ENCODE measurements around the gene ERC2. TPM values are rescaled to one million over a fixed set of nuclear protein-coding genes. Genes with fewer than 3 reads are reported as not detected.

The ERC2 gene
- polyA plus RNA-seq, 1 experiment = 0.07 TPM

- DNase-seq (ENCODE audit: low read depth) = no peak
- Histone ChIP-seq H3K27me3 (ENCODE audit: control insufficient read depth, insufficient read depth, low read length) (no peaks in the 10 kb centered on the region), H3K4me3 (ENCODE audit: low read depth, low read length) (no peak overlapping the region), H3K36me3 (ENCODE audit: control insufficient read depth, insufficient read depth, low read length) (no peaks in the 10 kb centered on the region)
- ChIA-PET CTCF (no interaction called here), POLR2A (no interaction called here)
- TF ChIP-seq CTCF (IDR thresholded peaks at IDR 0.05; ENCODE audit: insufficient read depth, low read depth, low read length) = no peak
Observed at GRCh38 chr3:56089739-56090138, 378.5 kb downstream of the ERC2 start.

GRCh38 chr3:56087451-56088053, 380.7 kb downstream of the ERC2 start:
- Histone ChIP-seq H3K27me3 (ENCODE audit: control insufficient read depth, insufficient read depth, low read length) (no peaks in the 10 kb centered on the region), H3K4me3 (ENCODE audit: low read depth, low read length) (no peak overlapping the region), H3K36me3 (ENCODE audit: control insufficient read depth, insufficient read depth, low read length) (no peaks in the 10 kb centered on the region)
- ChIA-PET POLR2A (no interaction called here), CTCF (interaction anchor here (0.9 kb wide), 1 partner anchor 10 kb away, joined by 3 read pairs; no protein-coding TSS in a partner anchor)
- no peak for DNase-seq (ENCODE audit: low read depth)
- TF ChIP-seq CTCF (IDR thresholded peaks at IDR 0.05; ENCODE audit: insufficient read depth, low read depth, low read length) = no peak

GRCh38 chr3:56086355-56086754, 381.9 kb downstream of the ERC2 start:
- ChIA-PET POLR2A (no interaction called here), CTCF (no interaction called here)
- Histone ChIP-seq H3K4me3 (ENCODE audit: low read depth, low read length) (no peak overlapping the region), H3K36me3 (ENCODE audit: control insufficient read depth, insufficient read depth, low read length) (no peaks in the 10 kb centered on the region), H3K27me3 (ENCODE audit: control insufficient read depth, insufficient read depth, low read length) (no peaks in the 10 kb centered on the region)
- peak; percentile 22 for DNase-seq (ENCODE audit: low read depth)
- TF ChIP-seq CTCF (IDR thresholded peaks at IDR 0.05; ENCODE audit: insufficient read depth, low read depth, low read length) = no peak

GRCh38 chr3:56081246-56081645, 387.0 kb downstream of the ERC2 start:
- Histone ChIP-seq H3K36me3 (ENCODE audit: control insufficient read depth, insufficient read depth, low read length) (no peaks in the 10 kb centered on the region), H3K4me3 (ENCODE audit: low read depth, low read length) (no peak overlapping the region), H3K27me3 (ENCODE audit: control insufficient read depth, insufficient read depth, low read length) (no peaks in the 10 kb centered on the region)
- CTCF ChIA-PET = no interaction called here
- POLR2A ChIA-PET = no interaction called here
- no peak for TF ChIP-seq CTCF (IDR thresholded peaks at IDR 0.05; ENCODE audit: insufficient read depth, low read depth, low read length)
- DNase-seq (ENCODE audit: low read depth) = no peak

GRCh38 chr3:56076746-56077145, 391.5 kb downstream of the ERC2 start:
- DNase-seq (ENCODE audit: low read depth) = no peak
- TF ChIP-seq CTCF (IDR thresholded peaks at IDR 0.05; ENCODE audit: insufficient read depth, low read depth, low read length) = no peak
- Histone ChIP-seq H3K36me3 (ENCODE audit: control insufficient read depth, insufficient read depth, low read length) (no peaks in the 10 kb centered on the region), H3K4me3 (ENCODE audit: low read depth, low read length) (no peak overlapping the region), H3K27me3 (ENCODE audit: control insufficient read depth, insufficient read depth, low read length) (no peaks in the 10 kb centered on the region)
- CTCF ChIA-PET = interaction anchor here (1.7 kb wide), 1 partner anchor 37 kb away, joined by 3 read pairs; no protein-coding TSS in a partner anchor
- POLR2A ChIA-PET = no interaction called here
